ENCODE measurements around the gene LRSAM1. TPM values are rescaled to one million over a fixed set of nuclear protein-coding genes. Genes with fewer than 3 reads are reported as not detected.

LRSAM1 gene
- total and polyA plus RNA-seq, 3 donors from 2014 or later: 9.9 to 22.0 (median 20.5) TPM

- peak overlapping the region in 1 of 2 donors; percentile 96 for H3K4me3 ChIP-seq
- TF ChIP-seq POLR2A (IDR thresholded peaks at IDR 0.05) (no peak), CTCF (IDR thresholded peaks at IDR 0.05) (no peak)
- no peaks in the 10 kb centered on the region for H3K9me3 ChIP-seq
- intact Hi-C loops (cut with DNase I; ENCODE audit: low total_unique reads): no loop called here
- H3K27me3 ChIP-seq: no peaks in the 10 kb centered on the region
- WGBS, 2 donors: 65 to 72% methylated on average over 5 of the region's 5 CpGs
- peaks cover 20% of the 10 kb centered on the region for H3K4me1 ChIP-seq
- no peaks in the 10 kb centered on the region for H3K36me3 ChIP-seq (ENCODE audit: low read depth, missing control alignments)
- no peak for DNase-seq
- H3K27ac ChIP-seq: peak overlapping the region; percentile 92 to 96
Observed at GRCh38 chr9:127449332-127449966, 1.9 kb upstream of the LRSAM1 start.

- peak; percentile 20 for DNase-seq
- Histone ChIP-seq H3K36me3 (ENCODE audit: low read depth, missing control alignments) (no peaks in the 10 kb centered on the region), H3K27ac (peak overlapping the region; percentile 92 to 96), H3K4me3 (peak overlapping the region; percentile 96 to 97), H3K27me3 (no peaks in the 10 kb centered on the region), H3K4me1 (peaks cover 20% of the 10 kb centered on the region), H3K9me3 (no peaks in the 10 kb centered on the region)
- 2 to 3% methylated on average over 14 of the region's 14 CpGs for WGBS, 2 donors
- intact Hi-C loops (cut with DNase I; ENCODE audit: low total_unique reads): no loop called here
- TF ChIP-seq POLR2A (IDR thresholded peaks at IDR 0.05) (no peak), CTCF (IDR thresholded peaks at IDR 0.05) (no peak)
Observed at GRCh38 chr9:127450243-127450760, 1.0 kb upstream of the LRSAM1 start.

- no peak for DNase-seq
- H3K36me3 ChIP-seq (ENCODE audit: low read depth, missing control alignments): no peaks in the 10 kb centered on the region
- no peaks in the 10 kb centered on the region for H3K27me3 ChIP-seq
- peak overlapping the region; percentile 92 to 96 for H3K27ac ChIP-seq
- peak overlapping the region; percentile 96 to 97 for H3K4me3 ChIP-seq
- WGBS, 2 donors: 0 to 1% methylated on average over 14 of the region's 14 CpGs
- no peaks in the 10 kb centered on the region for H3K9me3 ChIP-seq
- TF ChIP-seq CTCF (IDR thresholded peaks at IDR 0.05) (no peak), POLR2A (IDR thresholded peaks at IDR 0.05) (no peak)
- peaks cover 20% of the 10 kb centered on the region for H3K4me1 ChIP-seq
- intact Hi-C loops (cut with DNase I; ENCODE audit: low total_unique reads): no loop called here
Observed at GRCh38 chr9:127451608-127451857, 223 bp downstream of the LRSAM1 start.

- Histone ChIP-seq H3K4me1 (peaks cover 20% of the 10 kb centered on the region), H3K27ac (peak overlapping the region; percentile 92 to 96), H3K27me3 (no peaks in the 10 kb centered on the region), H3K4me3 (peak overlapping the region; percentile 96 to 97), H3K9me3 (no peaks in the 10 kb centered on the region), H3K36me3 (ENCODE audit: low read depth, missing control alignments) (no peaks in the 10 kb centered on the region)
- WGBS, 2 donors: 8 to 9% methylated on average over 23 to 29 of the region's 29 CpGs
- DNase-seq: no peak
- intact Hi-C loops (cut with DNase I; ENCODE audit: low total_unique reads): no loop called here
- no peak for TF ChIP-seq POLR2A (IDR thresholded peaks at IDR 0.05)
- TF ChIP-seq CTCF (IDR thresholded peaks at IDR 0.05): no peak
Observed at GRCh38 chr9:127451858-127452656, 747 bp downstream of the LRSAM1 start.

Data from testis (tissue), 3 donors.